Hepatocyte (in vitro differentiated cells): ENCODE data around the gene TTLL5. TPM values are rescaled to one million over a fixed set of nuclear protein-coding genes. Genes with fewer than 3 reads are reported as not detected.

ENCODE experiments used
- DNase-seq: peaks from one replicate; pipeline ENCODE4 v3.0.0-alpha.2; 2016; ENCODE audit warnings: low spot score
- H2AFZ ChIP-seq: fragments of 200-600 bp; sonication (generic); 2 replicates; pipeline ENCODE4 v1.6.0; 2016; ENCODE audit warnings: antibody characterized with exemption, mild to moderate bottlenecking
- H3K27ac ChIP-seq: fragments of 200-600 bp; sonication (generic); 2 replicates; pipeline ENCODE4 v1.5.1; 2016; ENCODE audit warnings: mild to moderate bottlenecking
- H3K27me3 ChIP-seq: fragments of 200-600 bp; sonication (generic); 2 replicates; pipeline ENCODE4 v1.6.1; 2016
- H3K36me3 ChIP-seq: fragments of 200-600 bp; sonication (generic); replicated peaks from 2 replicates; pipeline ENCODE4 v1.5.1; 2016; ENCODE audit warnings: low read depth; ENCODE audit not compliant: insufficient read depth
- H3K4me1 ChIP-seq: fragments of 200-600 bp; sonication (generic); 2 replicates; pipeline ENCODE4 v1.5.1; 2016; ENCODE audit warnings: mild to moderate bottlenecking, moderate library complexity; ENCODE audit not compliant: insufficient read depth
- H3K4me2 ChIP-seq: fragments of 200-600 bp; sonication (generic); 2 replicates; pipeline ENCODE4 v1.6.0; 2016
- H3K4me3 ChIP-seq: fragments of 200-600 bp; sonication (generic); 2 replicates; pipeline ENCODE4 v1.5.1; 2016; ENCODE audit warnings: mild to moderate bottlenecking
- H3K79me2 ChIP-seq: fragments of 200-600 bp; sonication (generic); 2 replicates; pipeline ENCODE4 v1.6.0; 2017; ENCODE audit warnings: mild to moderate bottlenecking
- H3K9me2 ChIP-seq: fragments of 200-600 bp; sonication (generic); replicated peaks from 2 replicates; pipeline ENCODE4 v1.6.0; 2017; ENCODE audit warnings: mild to moderate bottlenecking; ENCODE audit not compliant: insufficient read depth
- H3K9me3 ChIP-seq: fragments of 200-600 bp; sonication (generic); 2 replicates; pipeline ENCODE4 v1.5.1; 2016; ENCODE audit warnings: low read depth, mild to moderate bottlenecking
- H4K20me1 ChIP-seq: fragments of 200-600 bp; sonication (generic); 2 replicates; pipeline ENCODE4 v1.6.0; 2016; ENCODE audit warnings: mild to moderate bottlenecking; ENCODE audit not compliant: insufficient read depth, poor library complexity, severe bottlenecking
- CTCF ChIP-seq: fragments of 200-600 bp; sonication (generic); IDR thresholded peaks from 2 replicates; pipeline ENCODE4 v1.5.1; 2016; ENCODE audit warnings: antibody characterized with exemption, mild to moderate bottlenecking; ENCODE audit not compliant: poor library complexity
- EZH2 ChIP-seq: fragments of 200-600 bp; sonication (generic); IDR thresholded peaks from 2 replicates; pipeline ENCODE4 v1.6.1; 2016; ENCODE audit warnings: antibody characterized with exemption, mild to moderate bottlenecking, borderline replicate concordance
- EZH2phosphoT487 ChIP-seq: fragments of 200-600 bp; sonication (generic); IDR thresholded peaks from one replicate; pipeline ENCODE4 v1.6.1; 2018; ENCODE audit warnings: antibody characterized with exemption, mild to moderate bottlenecking, low read depth, moderate library complexity; ENCODE audit not compliant: unreplicated experiment, severe bottlenecking
- WGBS: methylation state at CpG from one replicate; pipeline ENCODE4 v1.1.6; 2016; ENCODE audit warnings: low lambda C conversion rate; ENCODE audit errors: missing lambda C conversion rate; 5-methylcytosine and 5-hydroxymethylcytosine counted together
- polyA plus RNA-seq: library from polyadenylated mRNA; unstranded; fragments of >200 nt; fragmentation: Nextera tagmentation; extraction: Ambion mirVana; gene quantifications from 2 replicates; pipeline ENCODE4 v1.2.1, GENCODE V29; 2016
- total RNA-seq: library from RNA; depleted of rRNA; stranded (reverse); fragments of >200 nt; gene quantifications from 2 replicates; pipeline ENCODE4 v1.2.3, GENCODE V29; 2014

Gene TTLL5
- total and polyA plus RNA-seq, 2 experiments from 2014 or later = 8.9 to 11.1 TPM

DNA sequence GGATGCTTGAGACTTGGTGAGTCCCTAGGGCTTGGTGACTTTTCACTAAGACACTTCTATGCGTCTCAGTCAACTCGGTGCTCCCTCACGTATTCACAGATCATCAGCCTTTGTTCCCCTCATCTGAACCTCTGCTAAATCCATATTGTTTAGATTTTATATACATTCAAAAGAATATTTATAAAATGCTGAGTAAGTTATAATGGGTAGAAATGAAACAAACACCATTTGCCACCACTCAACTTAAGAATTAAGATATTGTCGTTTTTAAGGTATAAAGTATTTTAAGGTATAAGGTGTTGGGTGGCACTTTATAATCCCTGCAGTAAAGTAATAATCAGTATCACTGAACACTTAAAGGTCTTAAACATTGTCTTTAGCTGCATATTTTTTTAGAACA is 103.0 kb downstream of the TTLL5 start:
- Histone ChIP-seq H3K79me2 (no peaks in the 10 kb centered on the region), H2AFZ (no peak overlapping the region), H4K20me1 (no peaks in the 10 kb centered on the region), H3K4me1 (no peaks in the 10 kb centered on the region), H3K4me2 (no peak overlapping the region), H3K4me3 (no peak overlapping the region), H3K27me3 (no peaks in the 10 kb centered on the region), H3K36me3 (no peaks in the 10 kb centered on the region), H3K27ac (no peak overlapping the region), H3K9me2 (no peaks in the 10 kb centered on the region), H3K9me3 (no peaks in the 10 kb centered on the region)
- no peak for DNase-seq
- 97% methylated on average over 4 of the region's 4 CpGs for WGBS
- TF ChIP-seq CTCF = no peak
- TF ChIP-seq EZH2phosphoT487 = no peak
- TF ChIP-seq EZH2 = no peak

GRCh38 chr14:75769047-75769685 is 108.1 kb downstream of the TTLL5 start:
- H2AFZ ChIP-seq = no peak overlapping the region
- no peaks in the 10 kb centered on the region for H3K27me3 ChIP-seq
- H4K20me1 ChIP-seq = no peaks in the 10 kb centered on the region
- no peaks in the 10 kb centered on the region for H3K9me2 ChIP-seq
- no peaks in the 10 kb centered on the region for H3K9me3 ChIP-seq
- WGBS = 87% methylated on average over 9 of the region's 9 CpGs
- no peaks in the 10 kb centered on the region for H3K4me1 ChIP-seq
- TF ChIP-seq EZH2phosphoT487 (no peak), CTCF (no peak), EZH2 (no peak)
- H3K27ac ChIP-seq = no peak overlapping the region
- no peak overlapping the region for H3K4me3 ChIP-seq
- no peaks in the 10 kb centered on the region for H3K36me3 ChIP-seq
- H3K4me2 ChIP-seq = no peak overlapping the region
- H3K79me2 ChIP-seq = no peaks in the 10 kb centered on the region
- no peak for DNase-seq

- TF ChIP-seq EZH2phosphoT487 = no peak
- no peak for TF ChIP-seq CTCF
- no peak for TF ChIP-seq EZH2
- H2AFZ ChIP-seq = no peak overlapping the region
- H3K79me2 ChIP-seq = no peaks in the 10 kb centered on the region
- WGBS = 97% methylated on average over 2 of the region's 2 CpGs
- H3K27ac ChIP-seq = no peak overlapping the region
- no peaks in the 10 kb centered on the region for H3K9me3 ChIP-seq
- H3K9me2 ChIP-seq = no peaks in the 10 kb centered on the region
- H3K4me2 ChIP-seq = no peak overlapping the region
- no peaks in the 10 kb centered on the region for H3K36me3 ChIP-seq
- H3K27me3 ChIP-seq = no peaks in the 10 kb centered on the region
- no peak for DNase-seq
- no peaks in the 10 kb centered on the region for H3K4me1 ChIP-seq
- no peak overlapping the region for H3K4me3 ChIP-seq
- no peaks in the 10 kb centered on the region for H4K20me1 ChIP-seq
Observed at GRCh38 chr14:75770635-75771034, 109.6 kb downstream of the TTLL5 start.

GRCh38 chr14:75771595-75771994 is 110.5 kb downstream of the TTLL5 start:
- DNase-seq = no peak
- TF ChIP-seq EZH2phosphoT487 = no peak
- Histone ChIP-seq H3K27me3 (no peaks in the 10 kb centered on the region), H3K79me2 (no peaks in the 10 kb centered on the region), H3K9me2 (no peaks in the 10 kb centered on the region), H3K4me2 (no peak overlapping the region), H3K27ac (no peak overlapping the region), H3K4me1 (no peaks in the 10 kb centered on the region), H3K36me3 (no peaks in the 10 kb centered on the region), H4K20me1 (no peaks in the 10 kb centered on the region), H3K9me3 (no peaks in the 10 kb centered on the region), H3K4me3 (no peak overlapping the region), H2AFZ (no peak overlapping the region)
- WGBS = 96% methylated on average over 6 of the region's 6 CpGs
